Fibroblast of mammary gland (primary cell): Measurements from ENCODE around the gene PASK.
"Not testable (repeated sequence)": the region's sequence is repeated elsewhere in the genome, so short reads cannot be mapped to it uniquely, and the experiment has no call there.

Experiments used
- DNase-seq: peaks from one replicate; pipeline ENCODE4 v3.0.0-alpha.2; 2010; ENCODE audit warnings: low read depth
- H3K4me3 ChIP-seq: 2 replicates; pipeline ENCODE4 v1.5.1; 2011; ENCODE audit warnings: low read depth, mild to moderate bottlenecking, low read length, moderate library complexity; ENCODE audit not compliant: control insufficient read depth
- TF ChIP-seq, protein P1 (sequence below): conservative IDR thresholded peaks from 2 replicates; pipeline ENCODE4 v1.5.1; 2011; ENCODE audit warnings: low read depth, low read length, inconsistent platforms; ENCODE audit not compliant: control insufficient read depth, insufficient read depth

Gene PASK

GRCh38 chr2:241110089-241110606 is 39.1 kb downstream of the PASK start:
- TF ChIP-seq, protein P1, sequence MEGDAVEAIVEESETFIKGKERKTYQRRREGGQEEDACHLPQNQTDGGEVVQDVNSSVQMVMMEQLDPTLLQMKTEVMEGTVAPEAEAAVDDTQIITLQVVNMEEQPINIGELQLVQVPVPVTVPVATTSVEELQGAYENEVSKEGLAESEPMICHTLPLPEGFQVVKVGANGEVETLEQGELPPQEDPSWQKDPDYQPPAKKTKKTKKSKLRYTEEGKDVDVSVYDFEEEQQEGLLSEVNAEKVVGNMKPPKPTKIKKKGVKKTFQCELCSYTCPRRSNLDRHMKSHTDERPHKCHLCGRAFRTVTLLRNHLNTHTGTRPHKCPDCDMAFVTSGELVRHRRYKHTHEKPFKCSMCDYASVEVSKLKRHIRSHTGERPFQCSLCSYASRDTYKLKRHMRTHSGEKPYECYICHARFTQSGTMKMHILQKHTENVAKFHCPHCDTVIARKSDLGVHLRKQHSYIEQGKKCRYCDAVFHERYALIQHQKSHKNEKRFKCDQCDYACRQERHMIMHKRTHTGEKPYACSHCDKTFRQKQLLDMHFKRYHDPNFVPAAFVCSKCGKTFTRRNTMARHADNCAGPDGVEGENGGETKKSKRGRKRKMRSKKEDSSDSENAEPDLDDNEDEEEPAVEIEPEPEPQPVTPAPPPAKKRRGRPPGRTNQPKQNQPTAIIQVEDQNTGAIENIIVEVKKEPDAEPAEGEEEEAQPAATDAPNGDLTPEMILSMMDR = no peak
- DNase-seq = no peak
- no peak overlapping the region for H3K4me3 ChIP-seq

- no peak overlapping the region for H3K4me3 ChIP-seq
- no peak for DNase-seq
- TF ChIP-seq, protein P1 = no peak
Observed at GRCh38 chr2:241109210-241110088, 39.8 kb downstream of the PASK start.

DNA sequence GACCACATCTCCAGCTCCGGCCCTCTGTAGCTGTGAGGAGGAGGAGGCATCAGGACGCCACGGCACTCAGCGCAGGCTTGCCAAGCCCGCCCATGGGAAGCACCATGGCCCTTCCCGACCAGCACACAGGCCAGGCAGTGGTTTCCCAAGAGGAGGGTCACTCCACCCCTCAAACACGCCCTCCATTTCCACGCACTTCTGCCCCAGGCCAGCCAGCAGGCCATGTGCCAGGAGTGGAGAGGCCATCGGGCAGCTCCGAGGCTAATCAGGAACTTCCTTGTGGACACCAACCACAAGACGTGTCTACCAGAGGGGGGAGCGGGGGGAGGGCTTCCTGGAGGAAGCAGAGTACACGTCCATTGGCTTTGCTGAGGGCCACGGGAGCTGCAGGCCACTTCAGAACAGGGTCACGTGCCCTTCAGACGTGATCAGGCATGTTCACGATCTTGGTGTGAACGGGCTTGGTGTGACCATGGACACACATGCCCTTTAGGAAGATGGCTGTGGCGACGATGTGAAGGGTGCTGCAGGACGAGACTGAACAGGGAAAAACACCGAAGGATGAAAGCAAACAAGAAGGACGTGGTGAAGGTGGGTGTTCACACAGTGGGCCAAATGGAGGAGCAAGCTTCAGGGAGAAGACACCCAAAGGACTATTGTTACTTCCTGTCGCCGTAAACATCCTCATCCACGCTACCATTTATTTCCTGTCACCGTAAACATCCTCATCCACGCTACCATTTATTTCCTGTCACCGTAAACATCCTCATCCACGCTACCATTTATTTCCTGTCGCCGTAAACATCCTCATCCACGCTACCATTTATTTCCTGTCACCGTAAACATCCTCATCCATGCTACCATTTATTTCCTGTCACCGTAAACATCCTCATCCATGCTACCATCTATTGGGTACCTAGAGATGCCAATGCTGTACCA is 40.7 kb downstream of the PASK start:
- TF ChIP-seq, protein P1 = no peak
- H3K4me3 ChIP-seq = no peak overlapping the region
- DNase-seq = no peak

DNA sequence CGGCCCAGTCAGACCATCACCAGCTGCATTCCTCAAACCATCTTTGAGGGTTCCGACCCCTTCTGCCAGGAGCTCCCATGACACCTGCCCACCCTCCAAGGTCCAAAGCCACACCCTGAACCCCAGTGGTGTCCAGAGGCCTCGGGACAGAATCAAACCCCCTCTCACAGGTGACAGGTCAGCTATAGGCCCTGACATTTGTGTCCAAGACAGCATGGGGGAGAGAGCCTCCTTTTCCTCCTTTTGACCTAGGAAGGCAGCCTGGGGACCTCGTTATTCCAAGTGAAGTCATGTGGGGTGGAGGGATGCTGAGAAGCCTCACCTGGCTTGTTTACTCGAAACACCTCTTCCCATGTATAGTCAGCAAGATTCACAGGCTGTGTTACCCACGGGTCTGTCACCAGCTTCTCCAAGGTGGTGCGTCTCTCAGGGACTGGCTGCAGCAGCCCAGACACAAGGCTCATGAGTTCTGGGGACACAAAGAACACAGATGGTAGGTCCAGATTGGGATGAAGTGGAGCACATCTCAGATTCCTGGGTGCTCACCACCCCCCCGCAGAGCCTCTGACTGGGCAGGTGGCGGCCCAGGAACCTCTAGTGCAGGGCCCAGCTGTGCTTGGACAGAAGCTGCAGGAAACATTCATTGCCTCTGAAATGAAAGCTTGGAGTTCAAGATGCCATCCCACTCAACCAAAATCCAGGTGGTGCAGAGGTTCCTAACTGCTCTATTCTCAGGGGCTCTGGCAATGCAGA is 42.1 kb downstream of the PASK start:
- TF ChIP-seq, protein P1 = no peak
- H3K4me3 ChIP-seq = no peak overlapping the region
- no peak for DNase-seq

DNA sequence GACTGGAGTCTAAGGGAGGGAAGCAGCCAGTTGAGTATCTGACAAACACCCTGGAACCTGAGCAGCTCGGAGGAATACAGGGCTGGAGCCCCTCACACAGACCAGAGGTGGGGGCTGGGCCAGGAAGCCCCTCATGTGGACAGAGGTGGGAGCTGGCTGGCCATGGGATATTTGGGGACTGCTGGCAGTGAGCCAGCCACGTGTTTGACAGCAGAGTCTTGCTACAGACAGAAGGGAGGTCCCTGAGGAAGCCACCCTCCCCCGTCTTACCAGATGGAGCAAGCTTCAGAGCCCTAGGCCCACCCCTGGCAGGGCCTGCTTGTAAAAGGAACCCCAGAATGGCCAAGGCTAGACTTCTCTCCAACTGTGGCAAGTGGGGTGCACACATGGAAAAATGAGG is 43.6 kb downstream of the PASK start:
- TF ChIP-seq, protein P1 = no peak
- no peak for DNase-seq

GRCh38 chr2:241104611-241105010 is 44.7 kb downstream of the PASK start:
- DNase-seq, H3K4me3 ChIP-seq: not testable (repeated sequence)

More for the DNA sequence above, 43.6 kb downstream of the PASK start:
- H3K4me3 ChIP-seq = no peak overlapping the region
